AG20443 (cell line): ENCODE results near the gene DNPH1.
A peak's percentile ranks its signal among the peaks of the same experiment; 100 is the strongest.

Experiments
- DNase-seq: peaks from one replicate; pipeline ENCODE4 v3.0.0; 2012; ENCODE audit warnings: low spot score, mixed read lengths

DNPH1 gene, protein sequence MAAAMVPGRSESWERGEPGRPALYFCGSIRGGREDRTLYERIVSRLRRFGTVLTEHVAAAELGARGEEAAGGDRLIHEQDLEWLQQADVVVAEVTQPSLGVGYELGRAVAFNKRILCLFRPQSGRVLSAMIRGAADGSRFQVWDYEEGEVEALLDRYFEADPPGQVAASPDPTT

DNA sequence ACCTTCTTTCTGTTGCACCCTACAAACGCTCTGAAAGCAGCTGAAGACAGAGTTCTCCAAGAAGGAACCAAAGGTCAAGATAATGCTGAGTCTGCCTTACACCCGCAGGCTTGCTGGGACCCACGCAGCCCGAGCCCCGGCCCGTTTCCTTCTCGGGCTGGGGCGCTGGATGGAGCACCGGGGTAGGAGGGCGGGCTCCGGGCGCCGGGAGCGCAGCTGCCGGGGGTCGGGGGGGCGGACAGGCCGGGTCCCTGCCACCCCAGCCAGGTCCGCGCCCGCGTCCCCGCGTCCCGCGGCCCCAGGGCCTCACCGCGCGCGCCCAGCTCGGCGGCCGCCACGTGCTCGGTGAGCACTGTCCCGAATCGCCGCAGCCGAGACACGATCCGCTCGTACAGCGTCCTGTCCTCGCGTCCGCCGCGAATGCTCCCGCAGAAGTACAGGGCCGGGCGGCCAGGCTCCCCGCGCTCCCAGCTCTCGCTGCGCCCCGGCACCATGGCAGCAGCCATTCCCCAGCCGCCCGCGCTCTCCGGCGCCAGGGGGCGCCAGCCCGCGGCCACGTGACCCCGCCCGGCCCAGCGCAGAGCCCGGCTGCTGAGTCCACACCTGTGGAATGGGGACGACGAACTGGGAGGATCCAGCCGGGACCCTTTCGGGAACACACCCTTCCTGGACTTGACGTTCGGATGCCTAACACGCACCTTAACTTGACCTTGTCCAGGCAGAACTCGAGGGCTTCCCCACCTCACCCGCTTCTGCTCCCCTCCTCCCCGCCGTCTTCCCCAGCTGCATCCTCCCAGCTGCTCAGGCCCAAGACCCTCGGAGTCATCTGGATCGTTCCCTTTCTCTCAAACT is at the start of gene DNPH1:
TSS of gene DNPH1 (minus strand) at position 531 of the 852 bp plus-strand sequence. CDS start at position 506, 25 bp downstream.
- peak; percentile 95 for DNase-seq

- peak; percentile 63 for DNase-seq
These were observed 49.3 kb upstream of the DNPH1 start for GRCh38 chr6:43278524-43279078.

DNA sequence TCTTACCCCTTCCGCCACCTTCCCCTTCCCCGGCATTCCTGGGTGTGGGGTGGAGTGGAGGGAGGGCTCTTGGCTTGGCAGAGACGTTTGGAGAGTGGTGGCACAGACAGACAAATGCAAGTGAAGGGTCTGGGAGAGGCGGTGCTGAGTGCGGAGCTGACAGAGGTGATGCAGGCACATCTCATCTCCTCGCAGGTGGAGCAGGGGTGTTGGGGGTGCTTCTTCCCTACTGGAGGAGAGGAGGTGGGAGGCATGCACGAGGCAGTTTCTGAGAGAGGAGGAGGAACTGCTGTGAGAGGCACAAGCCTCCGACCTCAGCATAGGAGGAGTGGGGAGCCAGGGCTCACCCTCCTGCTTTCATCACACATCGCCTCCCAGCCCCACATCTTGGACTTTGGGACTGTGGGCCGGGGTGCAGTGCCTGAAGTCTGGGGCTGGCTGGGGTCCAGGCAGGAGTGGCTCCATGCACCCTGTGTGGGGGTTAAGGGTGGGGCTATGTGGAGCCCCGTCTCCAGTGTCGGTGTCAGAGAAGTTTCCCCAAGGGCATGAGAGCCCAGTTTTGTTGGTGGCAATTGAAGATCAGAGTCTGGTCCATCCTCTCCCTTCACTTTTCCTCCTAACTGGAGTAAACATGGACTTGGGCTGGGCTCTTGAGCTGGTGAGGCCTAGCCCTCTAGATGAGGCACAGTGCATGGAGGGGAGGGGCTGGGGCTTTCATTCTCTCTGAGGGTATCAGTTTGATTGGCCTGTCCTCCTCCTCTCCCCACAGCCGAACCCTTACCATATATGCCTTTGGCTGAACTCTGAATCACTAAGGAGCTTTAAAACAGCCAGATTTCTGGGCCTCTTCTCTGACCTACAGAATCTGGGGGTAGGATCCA is 48.6 kb upstream of the DNPH1 start:
- no peak for DNase-seq

- no peak for DNase-seq
These were observed 48.0 kb upstream of the DNPH1 start for GRCh38 chr6:43277306-43277642.

DNA sequence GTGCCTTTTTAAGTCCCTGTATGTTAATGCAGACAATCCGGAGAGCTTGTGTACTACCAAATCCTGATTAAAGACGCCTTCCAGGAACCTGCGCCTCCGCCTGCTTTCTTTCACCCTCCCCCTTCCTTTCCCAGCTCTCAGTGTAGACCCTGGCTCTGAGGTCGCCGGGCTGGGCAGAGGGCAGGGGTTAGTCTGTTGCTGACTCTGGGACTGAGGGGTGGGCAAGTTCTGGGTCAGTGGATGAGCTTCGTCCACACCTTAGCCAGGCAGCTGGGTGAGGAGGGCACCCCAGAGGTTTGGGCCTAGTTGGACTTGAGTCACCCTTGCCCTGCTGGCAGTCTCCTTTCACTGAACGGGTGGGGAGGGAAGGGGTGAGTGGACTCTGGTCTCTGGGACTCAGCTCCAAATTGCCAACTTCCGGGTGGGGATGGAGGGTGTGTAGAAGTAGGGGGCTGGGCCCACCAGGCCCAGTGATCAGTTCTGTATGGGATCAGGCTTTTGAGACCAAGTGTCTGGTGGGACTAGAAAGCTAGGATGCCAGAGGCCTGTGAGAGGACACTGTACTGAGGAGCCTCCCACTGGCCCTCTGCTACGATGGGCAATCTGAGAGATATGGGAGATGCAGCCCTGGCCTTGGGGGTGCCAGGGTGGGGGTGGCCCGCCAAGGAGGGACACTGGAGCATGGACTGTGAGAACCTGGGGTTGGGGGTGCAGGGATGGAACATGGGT is 47.5 kb upstream of the DNPH1 start:
- no peak for DNase-seq

DNA sequence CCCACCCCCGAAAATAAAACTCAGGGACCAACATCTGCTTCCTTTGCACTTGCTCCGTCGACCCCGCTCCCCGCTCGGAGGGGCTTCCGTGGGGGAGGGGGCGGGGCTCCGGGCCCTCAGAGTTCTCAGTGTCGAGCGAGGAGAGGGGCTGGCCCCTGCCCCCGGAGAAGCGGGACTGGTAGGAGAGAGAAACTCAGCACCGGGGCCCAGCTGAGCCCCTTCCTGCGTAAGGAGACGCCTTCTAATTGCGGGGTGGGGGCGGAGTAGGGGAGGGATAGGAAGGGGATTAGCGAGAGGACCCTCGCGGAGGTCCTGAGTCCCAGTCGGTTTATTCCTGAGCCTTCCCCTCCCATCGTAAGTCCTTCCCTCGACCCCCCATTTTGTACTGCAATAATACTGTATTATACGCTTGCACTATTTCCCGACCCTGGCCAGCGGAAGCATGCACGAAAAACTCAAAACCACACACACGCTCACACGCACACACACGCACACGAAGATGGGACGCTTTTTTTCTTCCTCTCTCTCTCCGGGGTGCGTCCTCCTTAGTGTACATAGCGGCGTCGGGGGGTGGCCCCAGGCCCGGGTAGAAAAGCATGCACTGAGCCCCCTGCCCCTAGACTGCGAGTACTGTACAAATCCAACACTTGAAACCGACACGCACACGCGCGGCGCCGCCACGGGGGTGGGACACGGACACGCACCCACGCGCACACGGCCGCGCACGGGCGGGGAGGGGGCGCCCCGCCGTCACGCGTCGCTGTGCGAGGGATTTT is 46.7 kb upstream of the DNPH1 start:
- DNase-seq: no peak

GRCh38 chr6:43274916-43275597 is 45.8 kb upstream of the DNPH1 start:
- DNase-seq: peak; percentile 62

DNA sequence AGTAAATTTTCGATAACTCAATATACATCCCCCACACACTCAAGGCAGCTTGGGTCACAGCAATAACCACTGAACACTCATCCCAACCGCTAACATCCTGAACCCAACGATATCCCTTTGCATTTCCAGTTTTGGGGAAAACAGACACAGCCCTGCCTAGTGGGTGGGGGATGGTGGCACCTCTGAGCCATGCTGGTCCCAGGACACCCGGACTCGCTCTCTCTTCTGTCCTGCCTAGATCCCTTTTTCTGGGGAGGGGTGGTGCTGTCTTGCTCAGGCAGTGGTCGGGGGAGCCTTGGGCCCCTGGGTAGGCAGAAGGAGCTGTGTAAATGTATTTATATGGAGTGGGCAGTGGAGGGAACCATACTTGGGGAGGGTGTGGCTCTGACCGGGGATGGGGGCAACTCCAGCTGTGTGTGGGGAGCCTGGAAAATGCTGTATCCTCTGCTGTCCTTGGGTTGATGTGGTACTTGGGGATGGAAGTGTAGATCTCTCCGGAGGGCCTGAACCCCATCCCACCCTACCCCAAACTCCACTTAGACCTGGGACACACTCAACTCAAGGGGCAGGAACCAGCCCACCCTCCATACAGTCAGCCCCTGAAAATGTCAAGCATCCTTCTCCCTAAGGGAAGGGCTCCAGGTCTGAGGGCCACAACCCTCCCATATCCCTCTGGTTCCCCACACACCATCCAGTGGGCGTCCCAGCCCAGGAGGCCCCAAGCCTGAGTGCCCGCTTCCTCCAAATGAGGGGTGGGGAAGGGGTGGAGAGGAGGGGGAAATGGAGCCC is 45.0 kb upstream of the DNPH1 start:
- no peak for DNase-seq

DNA sequence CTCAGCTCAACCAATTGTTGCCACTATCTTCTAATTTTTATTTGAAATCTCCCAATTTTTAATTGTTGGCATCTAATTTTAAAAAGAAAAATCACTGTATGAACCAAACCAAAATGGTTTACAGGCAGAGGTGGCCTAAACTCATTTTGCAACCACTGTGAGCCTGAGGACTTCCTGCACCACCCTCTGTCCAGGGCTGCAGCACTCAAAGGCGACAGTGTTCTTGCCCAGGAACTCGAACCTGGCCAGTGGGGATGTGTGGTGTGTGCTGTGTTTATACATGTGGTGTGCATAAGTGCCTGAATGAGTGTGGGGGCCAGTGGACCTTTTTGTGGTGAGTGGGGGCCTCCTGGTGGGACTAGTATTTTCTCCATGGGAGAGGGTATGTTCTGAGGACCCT is 44.4 kb upstream of the DNPH1 start:
- DNase-seq: no peak

- no peak for DNase-seq
These were observed 42.7 kb upstream of the DNPH1 start for GRCh38 chr6:43271944-43272343.

- DNase-seq: no peak
These were observed 42.0 kb upstream of the DNPH1 start for GRCh38 chr6:43271103-43271815.

DNA sequence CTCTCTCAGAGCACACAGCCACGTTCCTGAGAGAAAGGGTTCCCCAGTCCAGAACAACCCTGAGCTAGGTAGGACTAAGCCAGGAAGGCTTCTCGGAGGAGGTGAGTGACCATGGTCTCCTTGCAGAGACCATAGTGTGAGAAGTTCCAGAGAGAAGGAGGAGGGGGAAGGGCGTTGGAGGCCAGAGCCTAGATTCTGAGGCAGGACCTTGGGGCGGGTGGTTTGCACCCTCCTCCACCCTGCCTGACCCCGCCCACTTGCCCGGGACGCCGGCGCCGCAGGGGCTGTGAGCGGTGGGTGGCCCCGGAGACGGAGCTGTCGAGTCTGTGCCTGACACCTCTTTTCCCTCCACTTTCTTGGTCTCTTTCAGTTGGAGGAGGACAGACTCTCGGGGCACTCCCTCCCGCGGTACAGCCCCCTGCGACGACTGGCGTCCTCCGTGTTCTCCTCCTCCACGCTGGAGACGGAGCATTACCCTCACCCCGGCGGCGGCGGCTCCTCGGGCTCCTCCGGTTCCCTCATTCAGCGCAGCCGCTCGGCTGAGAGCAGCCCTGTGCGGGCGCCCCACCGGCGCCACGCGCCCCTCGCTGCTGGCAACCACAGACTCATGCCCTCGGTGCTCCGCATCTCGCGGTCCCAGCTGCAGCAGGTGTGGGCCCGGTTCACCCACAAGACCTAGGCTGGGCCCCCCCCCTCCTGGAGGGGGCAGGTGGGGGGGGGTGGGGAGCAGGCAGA is 40.2 kb upstream of the DNPH1 start:
- peak; percentile 56 for DNase-seq

DNA sequence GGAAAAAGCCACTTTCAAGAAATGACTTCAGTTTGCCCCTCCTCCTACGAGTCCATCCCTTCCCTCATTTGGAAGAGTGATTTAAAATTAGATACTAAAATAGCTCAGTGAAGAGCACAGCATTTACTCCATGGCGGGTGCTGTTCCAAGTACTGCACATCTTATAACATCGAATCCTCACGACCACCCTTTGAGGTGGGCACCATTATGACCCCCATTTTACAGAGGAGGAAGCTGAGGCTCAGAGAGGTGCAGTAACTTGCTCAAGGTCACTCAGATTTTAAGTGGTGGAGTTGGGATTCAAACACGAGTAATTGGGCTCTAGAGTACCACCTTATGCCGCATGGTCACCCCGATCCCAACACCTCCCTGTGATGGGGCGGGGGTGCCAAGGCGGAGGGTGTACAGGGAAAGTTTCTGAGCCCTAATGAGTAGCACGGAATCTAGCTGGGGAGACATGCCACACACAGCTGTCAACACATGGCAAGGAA is 39.5 kb upstream of the DNPH1 start:
- no peak for DNase-seq

DNA sequence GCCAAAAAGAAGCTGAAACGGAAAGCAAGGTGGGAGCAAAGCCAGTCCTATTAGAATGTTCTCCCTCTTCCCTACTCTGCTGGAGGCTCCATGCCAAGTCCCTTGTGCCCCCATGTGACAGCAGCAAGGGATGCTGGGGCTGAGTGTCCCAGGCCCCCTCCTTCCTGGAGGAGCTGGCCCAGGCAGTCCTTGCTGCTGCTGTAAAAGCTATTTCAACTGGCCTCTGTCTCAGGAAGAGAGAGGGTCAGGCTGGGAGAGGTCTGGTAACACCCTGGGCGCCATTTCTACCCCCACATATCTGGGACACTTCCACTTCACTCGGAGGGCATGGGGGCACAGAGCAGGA is 39.0 kb upstream of the DNPH1 start:
- DNase-seq: no peak

GRCh38 chr6:43267619-43268354 is 38.5 kb upstream of the DNPH1 start:
- DNase-seq: no peak

- no peak for DNase-seq
These were observed 36.3 kb upstream of the DNPH1 start for GRCh38 chr6:43265564-43265963.

GRCh38 chr6:43264599-43265145 is 35.4 kb upstream of the DNPH1 start:
- DNase-seq: no peak
